ENCODE results near the gene CREM.
"Not testable (repeated sequence)": the region's sequence is repeated elsewhere in the genome, so short reads cannot be mapped to it uniquely, and the experiment has no call there.

CREM gene

GRCh38 chr10:35216303-35216905, 89.8 kb downstream of the CREM start:
- peak in 1 of 2 experiments; percentile 50 for DNase-seq (ENCODE audit: low read depth in 1 of 2, low spot score in 1 of 2)
- H3K4me3 ChIP-seq (replicated peaks; ENCODE audit: insufficient read depth, low read length): no peak overlapping the region
- H3K27ac ChIP-seq (replicated peaks): no peak overlapping the region
- no peaks in the 10 kb centered on the region for H3K27me3 ChIP-seq (ENCODE audit: insufficient read depth, poor library complexity, severe bottlenecking)
- TF ChIP-seq POLR2AphosphoS5 (IDR thresholded peaks at IDR 0.05; ENCODE audit: low read depth) (no peak), SPI1 (IDR thresholded peaks at IDR 0.05; ENCODE audit: borderline replicate concordance, low read depth) (no peak), GABPA (IDR thresholded peaks at IDR 0.05; ENCODE audit: low read depth) (no peak), REST (IDR thresholded peaks at IDR 0.05; ENCODE audit: insufficient replicate concordance, low read depth) (no peak), CTCF (IDR thresholded peaks at IDR 0.05; ENCODE audit: insufficient read depth, low read length) (no peak)

GRCh38 chr10:35216956-35217355, 90.3 kb downstream of the CREM start:
- DNase-seq (ENCODE audit: low read depth in 1 of 2, low spot score in 1 of 2); H3K4me3 ChIP-seq (replicated peaks; ENCODE audit: insufficient read depth, low read length); H3K27me3 ChIP-seq (ENCODE audit: insufficient read depth, poor library complexity, severe bottlenecking); H3K27ac ChIP-seq (replicated peaks): not testable (repeated sequence)

GRCh38 chr10:35217455-35217854, 90.8 kb downstream of the CREM start:
- no peak for DNase-seq (ENCODE audit: low read depth in 1 of 2, low spot score in 1 of 2)
- Histone ChIP-seq H3K27me3 (ENCODE audit: insufficient read depth, poor library complexity, severe bottlenecking) (no peaks in the 10 kb centered on the region), H3K27ac (replicated peaks) (no peak overlapping the region), H3K4me3 (replicated peaks; ENCODE audit: insufficient read depth, low read length) (no peak overlapping the region)
- TF ChIP-seq SPI1 (IDR thresholded peaks at IDR 0.05; ENCODE audit: borderline replicate concordance, low read depth) (no peak), POLR2AphosphoS5 (IDR thresholded peaks at IDR 0.05; ENCODE audit: low read depth) (no peak), CTCF (IDR thresholded peaks at IDR 0.05; ENCODE audit: insufficient read depth, low read length) (no peak), GABPA (IDR thresholded peaks at IDR 0.05; ENCODE audit: low read depth) (no peak), REST (IDR thresholded peaks at IDR 0.05; ENCODE audit: insufficient replicate concordance, low read depth) (no peak)

GRCh38 chr10:35218339-35218955, 91.8 kb downstream of the CREM start:
- TF ChIP-seq CTCF (IDR thresholded peaks at IDR 0.05; ENCODE audit: insufficient read depth, low read length): peak; percentile 63
- no peak for TF ChIP-seq SPI1 (IDR thresholded peaks at IDR 0.05; ENCODE audit: borderline replicate concordance, low read depth)
- TF ChIP-seq GABPA (IDR thresholded peaks at IDR 0.05; ENCODE audit: low read depth): no peak
- no peak for TF ChIP-seq POLR2AphosphoS5 (IDR thresholded peaks at IDR 0.05; ENCODE audit: low read depth)
- no peak for TF ChIP-seq REST (IDR thresholded peaks at IDR 0.05; ENCODE audit: insufficient replicate concordance, low read depth)
- H3K27ac ChIP-seq (replicated peaks): no peak overlapping the region
- DNase-seq (ENCODE audit: low read depth in 1 of 2, low spot score in 1 of 2): peak; percentile 36 to 75
- no peak overlapping the region for H3K4me3 ChIP-seq (replicated peaks; ENCODE audit: insufficient read depth, low read length)
- H3K27me3 ChIP-seq (ENCODE audit: insufficient read depth, poor library complexity, severe bottlenecking): no peaks in the 10 kb centered on the region
